GM23338 (cell line): Measurements from ENCODE around the gene NSMCE1.

Experiments used
- CTCF ChIP-seq, 2 experiments: fragments of 200-600 bp in 1 of 2; sonication (generic) in 1 of 2; conservative IDR thresholded peaks; 2 replicates each; pipeline versions ENCODE4 v1.5.1 to v1.6.1; 2016 to 2017; ENCODE audit warnings: antibody characterized with exemption in 2 of 2, low read depth in 2 of 2, mild to moderate bottlenecking in 2 of 2, moderate library complexity in 1 of 2
- NANOG ChIP-seq: IDR thresholded peaks from 2 replicates; pipeline ENCODE4 v1.6.1; 2016; ENCODE audit warnings: antibody characterized with exemption, borderline replicate concordance
- POLR2AphosphoS5 ChIP-seq: IDR thresholded peaks from 2 replicates; pipeline ENCODE4 v1.6.1; 2016; ENCODE audit warnings: antibody characterized with exemption, low read depth

- no peak for TF ChIP-seq POLR2AphosphoS5
- no peak for TF ChIP-seq CTCF (conservative IDR thresholded peaks at IDR 0.05; ENCODE audit: low read depth in 2 of 2)
- TF ChIP-seq NANOG: no peak
These were observed 39.7 kb downstream of the NSMCE1 start for GRCh38 chr16:27228621-27229501.
